ENCODE results near the gene AKR1C2.
"Not testable (repeated sequence)": the region's sequence is repeated elsewhere in the genome, so short reads cannot be mapped to it uniquely, and the experiment has no call there.

The AKR1C2 gene

DNA sequence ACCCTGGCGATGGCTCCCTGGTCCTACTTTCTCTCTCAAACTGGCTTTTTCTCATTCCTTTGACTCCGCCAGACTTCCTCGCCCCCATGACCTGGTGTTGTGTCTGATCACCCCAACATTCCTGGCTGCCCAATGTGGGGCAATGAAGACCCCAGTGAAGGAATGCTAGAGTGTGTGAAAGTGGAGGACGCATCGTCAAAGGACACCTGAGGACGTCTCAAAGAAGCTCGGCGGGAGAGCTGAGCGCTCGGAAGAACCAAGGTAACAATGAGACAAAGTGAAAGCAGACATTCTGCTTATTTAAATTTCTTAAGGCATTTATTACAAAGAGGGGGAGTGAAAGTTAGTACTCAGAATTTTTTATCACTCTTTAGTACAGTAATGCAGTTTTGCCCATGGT, 31.7 kb upstream of the AKR1C2 start:
- no peak overlapping the region for H3K4me3 ChIP-seq (ENCODE audit: insufficient read length, low read depth)

DNA sequence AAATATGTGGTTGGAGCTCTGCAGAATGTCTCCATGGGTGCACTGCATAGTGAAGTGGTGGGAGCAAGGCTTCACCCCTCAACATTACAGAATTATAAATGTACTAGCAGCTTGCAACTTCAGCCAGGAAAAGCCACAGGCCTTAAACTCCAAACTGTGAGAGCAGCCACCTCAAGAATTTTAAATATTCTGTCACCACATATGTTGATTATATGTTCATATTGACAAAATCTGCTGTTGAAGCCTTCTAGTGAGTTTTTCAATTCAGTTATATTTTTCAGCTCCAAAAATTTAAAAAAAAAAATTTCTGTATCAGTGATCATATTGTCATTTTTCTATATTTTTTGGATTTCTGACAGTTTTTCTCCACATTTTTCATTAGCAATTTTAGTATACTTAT, 30.9 kb upstream of the AKR1C2 start:
- Histone ChIP-seq H3K9ac (ENCODE audit: insufficient read length, low read depth) (no peak overlapping the region), H3K27me3 (ENCODE audit: insufficient read depth, insufficient read length) (no peaks in the 10 kb centered on the region), H3K9me3 (ENCODE audit: insufficient read depth, low read length) (no peaks in the 10 kb centered on the region), H3K4me3 (ENCODE audit: insufficient read length, low read depth) (no peak overlapping the region), H3K4me1 (ENCODE audit: insufficient read depth, insufficient read length) (no peaks in the 10 kb centered on the region), H3K36me3 (ENCODE audit: insufficient read depth, insufficient read length, low read length) (no peaks in the 10 kb centered on the region)
- no peak for DNase-seq (ENCODE audit: low read depth, low spot score)
- TF ChIP-seq ZNF274 (IDR thresholded peaks at IDR 0.05; ENCODE audit: low read depth, low read length): no peak
- TF ChIP-seq YY1 (IDR thresholded peaks at IDR 0.05; ENCODE audit: insufficient read depth, insufficient read length): no peak
- TF ChIP-seq SUZ12 (IDR thresholded peaks at IDR 0.05; ENCODE audit: extremely low read depth, insufficient read depth, insufficient read length): no peak

More for the DNA sequence above, 31.7 kb upstream of the AKR1C2 start:
- no peak overlapping the region for H3K9ac ChIP-seq (ENCODE audit: insufficient read length, low read depth)
- H3K9me3 ChIP-seq (ENCODE audit: insufficient read depth, low read length): peaks cover 2% of the 10 kb centered on the region; the same call in 1 of the 2 replicates
- H3K36me3 ChIP-seq (ENCODE audit: insufficient read depth, insufficient read length, low read length): no peaks in the 10 kb centered on the region
- TF ChIP-seq YY1 (IDR thresholded peaks at IDR 0.05; ENCODE audit: insufficient read depth, insufficient read length): no peak
- TF ChIP-seq ZNF274 (IDR thresholded peaks at IDR 0.05; ENCODE audit: low read depth, low read length): no peak
- no peak for TF ChIP-seq SUZ12 (IDR thresholded peaks at IDR 0.05; ENCODE audit: extremely low read depth, insufficient read depth, insufficient read length)
- DNase-seq (ENCODE audit: low read depth, low spot score): no peak
- no peaks in the 10 kb centered on the region for H3K4me1 ChIP-seq (ENCODE audit: insufficient read depth, insufficient read length)
- H3K27me3 ChIP-seq (ENCODE audit: insufficient read depth, insufficient read length): no peaks in the 10 kb centered on the region

DNA sequence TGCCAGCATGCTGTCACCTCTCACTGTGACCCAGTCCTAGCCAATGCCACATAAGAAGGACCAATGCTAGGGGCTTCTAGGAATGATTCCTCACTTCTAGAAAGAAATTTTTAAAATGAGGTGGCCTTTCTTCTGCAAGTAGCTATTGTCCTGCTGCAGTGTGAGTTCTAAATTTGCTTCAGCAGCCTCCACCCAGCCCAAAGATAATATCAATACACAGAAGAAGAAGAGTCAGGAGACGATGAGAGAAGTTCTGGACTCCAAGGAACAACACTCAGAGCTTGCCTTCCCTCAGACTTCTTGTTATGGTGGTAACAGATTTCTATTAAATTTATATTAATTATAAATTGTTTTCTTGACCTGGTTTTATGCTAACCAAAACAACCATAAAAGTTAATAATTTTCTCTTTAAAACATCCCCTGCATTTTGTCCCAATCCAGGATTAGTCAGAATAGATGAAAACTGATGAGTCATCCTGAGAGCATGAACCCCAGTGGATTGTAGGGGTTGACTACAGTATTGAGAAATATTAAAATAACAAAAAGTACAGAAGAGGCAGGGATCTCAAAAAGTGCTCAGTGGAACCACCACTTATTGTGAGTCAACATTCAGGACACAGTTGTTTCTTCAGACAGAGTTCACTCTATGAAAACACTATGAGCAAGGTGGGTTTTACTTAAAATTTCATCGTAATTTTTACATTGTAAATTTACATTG, 29.6 kb upstream of the AKR1C2 start:
- Histone ChIP-seq H3K4me1 (ENCODE audit: insufficient read depth, insufficient read length) (no peaks in the 10 kb centered on the region), H3K4me3 (ENCODE audit: insufficient read length, low read depth) (no peak overlapping the region), H3K36me3 (ENCODE audit: insufficient read depth, insufficient read length, low read length) (no peaks in the 10 kb centered on the region), H3K9ac (ENCODE audit: insufficient read length, low read depth) (no peak overlapping the region), H3K9me3 (ENCODE audit: insufficient read depth, low read length) (no peaks in the 10 kb centered on the region), H3K27me3 (ENCODE audit: insufficient read depth, insufficient read length) (no peaks in the 10 kb centered on the region)
- no peak for DNase-seq (ENCODE audit: low read depth, low spot score)
- TF ChIP-seq SUZ12 (IDR thresholded peaks at IDR 0.05; ENCODE audit: extremely low read depth, insufficient read depth, insufficient read length) (no peak), YY1 (IDR thresholded peaks at IDR 0.05; ENCODE audit: insufficient read depth, insufficient read length) (no peak), ZNF274 (IDR thresholded peaks at IDR 0.05; ENCODE audit: low read depth, low read length) (no peak)

DNA sequence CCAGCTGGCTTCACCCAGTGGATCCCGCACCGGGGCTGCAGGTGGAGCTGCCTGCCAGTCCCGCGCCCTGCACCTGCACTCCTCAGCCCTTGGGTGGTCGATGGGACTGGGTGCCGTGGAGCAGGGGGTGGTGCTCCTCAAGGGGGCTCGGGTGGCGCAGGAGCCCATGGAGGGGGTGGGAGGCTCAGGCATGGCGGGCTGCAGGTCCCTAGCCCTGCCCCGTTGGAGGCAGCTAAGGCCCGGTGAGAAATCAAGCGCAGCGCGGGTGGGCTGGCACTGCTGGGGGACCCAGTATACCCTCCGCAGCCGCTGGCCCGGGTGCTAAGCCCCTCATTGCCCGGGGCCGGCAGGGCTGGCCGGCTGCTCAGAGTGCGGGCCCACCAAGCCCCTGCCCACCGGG, 28.8 kb upstream of the AKR1C2 start:
- H3K36me3 ChIP-seq (ENCODE audit: insufficient read depth, insufficient read length, low read length); DNase-seq (ENCODE audit: low read depth, low spot score); H3K27me3 ChIP-seq (ENCODE audit: insufficient read depth, insufficient read length); H3K4me3 ChIP-seq (ENCODE audit: insufficient read length, low read depth); H3K9me3 ChIP-seq (ENCODE audit: insufficient read depth, low read length); H3K4me1 ChIP-seq (ENCODE audit: insufficient read depth, insufficient read length); H3K9ac ChIP-seq (ENCODE audit: insufficient read length, low read depth): not testable (repeated sequence)

DNA sequence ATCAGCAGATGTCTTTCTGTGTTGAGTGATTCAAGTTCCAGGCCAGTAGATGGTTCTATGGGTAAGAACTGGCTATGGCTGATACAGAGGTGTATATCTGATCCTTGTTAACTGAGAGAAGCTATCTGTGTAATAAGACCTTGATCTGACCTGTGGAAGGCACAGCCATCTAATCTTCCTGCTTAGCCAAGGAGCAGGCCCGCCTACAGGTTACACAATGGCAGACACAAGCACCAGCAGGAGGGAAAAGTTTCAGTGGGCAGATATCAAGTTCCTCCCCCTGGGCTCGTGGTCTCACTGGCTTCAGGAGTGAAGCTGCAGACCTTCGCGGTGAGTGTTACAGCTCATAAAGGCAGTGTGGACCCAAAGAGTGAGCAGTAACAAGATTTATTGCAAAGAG, 27.9 kb upstream of the AKR1C2 start:
- H3K9ac ChIP-seq (ENCODE audit: insufficient read length, low read depth); H3K27me3 ChIP-seq (ENCODE audit: insufficient read depth, insufficient read length); DNase-seq (ENCODE audit: low read depth, low spot score); H3K4me1 ChIP-seq (ENCODE audit: insufficient read depth, insufficient read length); H3K36me3 ChIP-seq (ENCODE audit: insufficient read depth, insufficient read length, low read length); H3K9me3 ChIP-seq (ENCODE audit: insufficient read depth, low read length); H3K4me3 ChIP-seq (ENCODE audit: insufficient read length, low read depth): not testable (repeated sequence)

DNA sequence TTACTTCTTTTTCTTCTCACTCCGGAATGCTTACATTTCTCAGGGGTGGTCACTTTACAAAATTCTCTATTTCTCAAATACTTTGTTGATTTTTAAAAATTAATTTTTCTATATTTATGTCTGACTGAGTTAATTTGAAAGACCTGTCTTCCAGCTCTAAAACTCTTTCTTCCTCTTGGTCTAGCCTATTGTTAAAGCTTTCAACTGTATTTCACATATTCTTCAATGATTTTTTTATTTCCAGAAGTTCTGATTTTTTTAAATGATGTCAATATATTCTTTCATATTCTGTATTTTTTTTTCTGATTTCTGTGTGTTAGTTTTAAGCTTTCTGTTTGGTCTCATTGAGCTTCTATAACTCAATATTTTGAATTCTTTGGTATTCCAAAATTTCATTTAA, 27.3 kb upstream of the AKR1C2 start:
- Histone ChIP-seq H3K36me3 (ENCODE audit: insufficient read depth, insufficient read length, low read length) (no peaks in the 10 kb centered on the region), H3K27me3 (ENCODE audit: insufficient read depth, insufficient read length) (no peaks in the 10 kb centered on the region), H3K9me3 (ENCODE audit: insufficient read depth, low read length) (no peaks in the 10 kb centered on the region), H3K4me1 (ENCODE audit: insufficient read depth, insufficient read length) (no peaks in the 10 kb centered on the region), H3K4me3 (ENCODE audit: insufficient read length, low read depth) (no peak overlapping the region), H3K9ac (ENCODE audit: insufficient read length, low read depth) (no peak overlapping the region)
- TF ChIP-seq SUZ12 (IDR thresholded peaks at IDR 0.05; ENCODE audit: extremely low read depth, insufficient read depth, insufficient read length): no peak
- no peak for TF ChIP-seq ZNF274 (IDR thresholded peaks at IDR 0.05; ENCODE audit: low read depth, low read length)
- no peak for TF ChIP-seq YY1 (IDR thresholded peaks at IDR 0.05; ENCODE audit: insufficient read depth, insufficient read length)
- no peak for DNase-seq (ENCODE audit: low read depth, low spot score)

DNA sequence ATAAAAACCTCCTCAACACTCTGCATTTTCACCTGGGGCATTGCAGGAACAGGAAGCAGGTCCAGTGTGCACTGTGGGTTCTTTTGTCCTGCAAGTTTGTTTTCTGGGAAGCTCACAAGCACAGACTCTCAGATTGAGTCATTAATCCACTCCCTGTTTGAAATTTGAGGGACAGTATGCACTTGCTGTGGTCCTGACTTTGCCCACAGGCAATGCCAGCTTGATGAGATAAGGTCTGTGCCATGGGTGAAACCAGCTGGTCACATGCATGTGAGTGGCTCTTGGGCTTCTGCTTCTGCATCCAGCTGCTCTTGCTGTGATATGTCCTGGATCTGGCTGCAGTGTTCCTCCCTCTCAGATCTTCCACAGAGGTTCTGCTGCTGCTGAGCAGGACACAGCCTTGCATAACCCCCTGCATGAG, 21.8 kb upstream of the AKR1C2 start:
- H3K4me1 ChIP-seq (ENCODE audit: insufficient read depth, insufficient read length); H3K36me3 ChIP-seq (ENCODE audit: insufficient read depth, insufficient read length, low read length); H3K9ac ChIP-seq (ENCODE audit: insufficient read length, low read depth); H3K4me3 ChIP-seq (ENCODE audit: insufficient read length, low read depth); H3K27me3 ChIP-seq (ENCODE audit: insufficient read depth, insufficient read length); DNase-seq (ENCODE audit: low read depth, low spot score); H3K9me3 ChIP-seq (ENCODE audit: insufficient read depth, low read length): not testable (repeated sequence)

DNA sequence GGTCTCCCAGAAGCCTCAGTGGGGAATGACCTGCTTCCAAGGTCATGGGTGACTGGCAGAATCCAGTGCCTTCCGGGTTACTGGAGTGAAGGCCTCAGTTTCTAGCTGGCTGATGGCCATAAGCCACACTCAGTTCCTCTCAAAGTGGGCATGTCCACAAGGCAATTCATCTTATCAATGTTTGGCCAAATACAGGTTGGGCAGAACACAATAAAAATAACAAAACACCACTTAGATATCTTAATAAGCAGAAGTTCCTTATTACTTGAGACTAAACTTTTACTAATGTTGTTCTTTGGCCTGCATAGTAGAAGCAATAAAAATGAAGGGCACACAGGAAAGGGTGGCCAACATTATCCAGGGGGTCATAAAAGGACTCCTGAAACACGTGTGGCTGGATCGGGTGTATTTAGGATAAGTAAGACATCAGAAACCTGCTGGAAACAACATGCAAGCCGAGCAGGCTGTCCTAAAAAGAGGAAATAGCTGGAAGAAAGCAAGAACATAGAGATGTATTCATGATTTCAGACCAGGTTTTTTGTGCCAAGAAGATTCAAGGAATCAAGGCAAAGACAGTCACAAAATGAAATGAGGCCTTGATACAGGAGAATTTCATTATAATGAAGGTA, 19.6 kb upstream of the AKR1C2 start:
- Histone ChIP-seq H3K4me1 (ENCODE audit: insufficient read depth, insufficient read length) (no peaks in the 10 kb centered on the region), H3K9me3 (ENCODE audit: insufficient read depth, low read length) (no peaks in the 10 kb centered on the region), H3K4me3 (ENCODE audit: insufficient read length, low read depth) (no peak overlapping the region), H3K27me3 (ENCODE audit: insufficient read depth, insufficient read length) (no peaks in the 10 kb centered on the region), H3K36me3 (ENCODE audit: insufficient read depth, insufficient read length, low read length) (no peaks in the 10 kb centered on the region), H3K9ac (ENCODE audit: insufficient read length, low read depth) (no peak overlapping the region)
- TF ChIP-seq SUZ12 (IDR thresholded peaks at IDR 0.05; ENCODE audit: extremely low read depth, insufficient read depth, insufficient read length) (no peak), ZNF274 (IDR thresholded peaks at IDR 0.05; ENCODE audit: low read depth, low read length) (no peak), YY1 (IDR thresholded peaks at IDR 0.05; ENCODE audit: insufficient read depth, insufficient read length) (no peak)
- no peak for DNase-seq (ENCODE audit: low read depth, low spot score)

DNA sequence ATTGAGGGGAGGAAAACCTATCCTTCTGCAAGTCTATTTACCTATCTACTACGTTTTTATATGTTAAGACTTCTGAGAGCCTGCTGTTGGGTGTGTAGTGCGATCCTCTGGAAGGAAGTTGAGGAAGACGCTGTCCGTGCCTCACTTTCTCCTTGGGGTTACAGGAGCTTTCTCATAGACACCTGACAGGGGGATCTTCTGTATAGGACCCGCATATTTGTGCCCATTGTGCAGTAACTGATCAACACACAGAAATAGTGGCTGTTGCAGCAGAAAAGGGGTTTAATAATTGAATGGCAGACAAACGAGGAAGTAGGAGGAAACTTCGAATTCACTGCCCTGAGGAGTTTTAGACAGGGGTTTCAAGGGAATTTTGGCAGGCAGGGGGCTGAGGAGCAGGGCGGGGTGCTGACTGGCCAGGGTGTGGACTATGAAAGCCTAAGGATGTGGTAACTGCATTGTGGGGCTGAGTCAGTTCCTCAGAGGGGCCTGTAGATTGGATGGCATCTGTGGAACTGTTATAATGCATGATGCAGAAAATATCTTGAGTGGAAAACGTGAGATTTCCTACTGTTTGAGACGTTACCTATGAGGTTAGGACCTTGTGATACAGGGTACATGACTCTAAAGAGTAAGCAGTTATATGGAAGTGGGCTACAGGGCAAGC, 18.1 kb upstream of the AKR1C2 start:
- H3K4me1 ChIP-seq (ENCODE audit: insufficient read depth, insufficient read length); DNase-seq (ENCODE audit: low read depth, low spot score); H3K9ac ChIP-seq (ENCODE audit: insufficient read length, low read depth); H3K4me3 ChIP-seq (ENCODE audit: insufficient read length, low read depth); H3K36me3 ChIP-seq (ENCODE audit: insufficient read depth, insufficient read length, low read length); H3K27me3 ChIP-seq (ENCODE audit: insufficient read depth, insufficient read length); H3K9me3 ChIP-seq (ENCODE audit: insufficient read depth, low read length): not testable (repeated sequence)

DNA sequence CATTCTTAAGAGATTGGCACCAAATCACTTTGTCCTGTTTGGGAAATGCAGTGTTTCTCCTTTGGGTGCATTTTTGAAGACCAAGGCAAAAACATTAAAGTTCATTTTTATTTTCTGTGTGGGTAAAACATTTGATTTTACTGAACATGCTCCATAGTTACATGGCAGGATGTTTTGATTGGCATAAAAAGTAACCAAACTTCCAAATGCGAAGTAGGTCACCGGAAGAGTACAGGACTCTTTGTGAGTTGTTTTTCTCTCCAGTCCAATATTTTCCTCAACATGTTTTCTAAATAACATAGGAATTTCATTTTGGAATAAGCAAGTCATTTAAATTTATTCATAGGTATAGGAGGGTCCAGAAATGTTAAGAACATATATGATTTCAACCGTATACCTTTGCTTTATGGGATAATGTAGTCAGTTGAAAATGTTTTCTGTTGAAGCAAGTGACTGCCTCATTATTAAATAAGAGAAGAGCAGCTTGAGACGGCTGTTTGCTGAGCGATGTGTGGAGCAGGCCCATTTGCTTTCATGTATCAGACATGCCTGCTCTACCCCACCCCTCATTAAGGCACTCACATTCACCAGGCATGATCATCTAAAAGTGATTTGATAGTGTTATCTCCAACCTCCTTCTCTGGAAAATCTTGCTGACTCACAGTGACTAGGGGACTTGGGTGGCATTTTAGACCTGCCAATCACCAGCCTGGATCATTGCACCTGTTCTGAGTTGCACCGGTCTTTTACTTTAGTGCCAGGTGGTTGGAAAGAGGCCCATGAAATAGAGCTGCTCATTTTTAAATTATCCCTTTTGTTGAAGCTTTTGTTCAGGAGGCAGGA, 16.3 kb upstream of the AKR1C2 start:
- not testable (repeated sequence) for H3K4me1 ChIP-seq (ENCODE audit: insufficient read depth, insufficient read length); H3K36me3 ChIP-seq (ENCODE audit: insufficient read depth, insufficient read length, low read length); H3K4me3 ChIP-seq (ENCODE audit: insufficient read length, low read depth); H3K9me3 ChIP-seq (ENCODE audit: insufficient read depth, low read length); DNase-seq (ENCODE audit: low read depth, low spot score); H3K9ac ChIP-seq (ENCODE audit: insufficient read length, low read depth); H3K27me3 ChIP-seq (ENCODE audit: insufficient read depth, insufficient read length)

Measured in NT2/D1 (cell line).